Neural cell (in vitro differentiated cells): Measurements from ENCODE around the gene NT5C2.
"Not testable (repeated sequence)": the region's sequence is repeated elsewhere in the genome, so short reads cannot be mapped to it uniquely, and the experiment has no call there.

ENCODE experiments used
- EP300 ChIP-seq: fragments of 450-650 bp; conservative IDR thresholded peaks from 2 replicates; pipeline ENCODE4 v1.6.1; 2014; ENCODE audit warnings: antibody characterized with exemption, mild to moderate bottlenecking, moderate library complexity; ENCODE audit not compliant: poor library complexity, severe bottlenecking
- EZH2 ChIP-seq: fragments of 200-600, 300-800 bp; shearing (Covaris generic), sonication (generic); IDR thresholded peaks from 2 replicates; pipeline ENCODE4 v1.6.1; 2014; ENCODE audit warnings: antibody characterized with exemption, low read length, borderline replicate concordance, mild to moderate bottlenecking; ENCODE audit not compliant: insufficient read depth, poor library complexity, severe bottlenecking
- MXI1 ChIP-seq: fragments of 450-650 bp; conservative IDR thresholded peaks from 2 replicates; pipeline ENCODE4 v1.6.1; 2014; ENCODE audit warnings: antibody characterized with exemption, mild to moderate bottlenecking; ENCODE audit not compliant: poor library complexity, severe bottlenecking
- POLR2AphosphoS5 ChIP-seq: IDR thresholded peaks from 2 replicates; pipeline ENCODE4 v1.6.1; 2012
- RAD21 ChIP-seq: fragments of 450-650 bp; conservative IDR thresholded peaks from 2 replicates; pipeline ENCODE4 v1.6.1; 2014; ENCODE audit warnings: antibody characterized with exemption, mild to moderate bottlenecking, moderate library complexity
- SMC3 ChIP-seq: fragments of 450-650 bp; conservative IDR thresholded peaks from 2 replicates; pipeline ENCODE4 v1.6.1; 2014; ENCODE audit warnings: antibody characterized with exemption, mild to moderate bottlenecking, moderate library complexity; ENCODE audit not compliant: poor library complexity
- TF ChIP-seq, protein P1 (sequence below): fragments of 450-650 bp; IDR thresholded peaks from 2 replicates; pipeline ENCODE4 v1.5.1; 2014; ENCODE audit warnings: antibody characterized with exemption, mild to moderate bottlenecking, moderate library complexity; ENCODE audit not compliant: poor library complexity, severe bottlenecking
- TF ChIP-seq, protein P2 (sequence below): IDR thresholded peaks from 2 replicates; pipeline ENCODE4 v1.6.1; 2012; ENCODE audit warnings: borderline replicate concordance

DNA sequence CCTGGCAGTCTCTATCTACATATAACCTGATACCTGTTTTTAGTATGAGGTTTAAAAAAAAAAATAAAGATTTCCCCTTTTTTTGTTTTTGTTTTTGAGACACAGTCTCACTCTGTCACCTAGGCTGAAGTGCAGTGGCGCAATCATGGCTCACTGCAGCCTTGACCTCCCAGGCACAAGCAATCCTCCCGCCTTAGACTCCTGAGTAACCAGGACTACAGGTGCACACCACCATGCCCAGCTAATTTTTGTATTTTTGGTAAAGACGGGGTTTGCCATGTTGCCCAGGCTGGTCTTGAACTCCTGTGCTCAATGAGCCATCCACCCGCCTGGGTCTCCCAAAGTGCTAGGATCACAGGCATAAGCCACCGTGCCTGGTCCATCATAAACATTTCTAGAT, 25.5 kb downstream of the NT5C2 start:
- TF ChIP-seq, protein P1, sequence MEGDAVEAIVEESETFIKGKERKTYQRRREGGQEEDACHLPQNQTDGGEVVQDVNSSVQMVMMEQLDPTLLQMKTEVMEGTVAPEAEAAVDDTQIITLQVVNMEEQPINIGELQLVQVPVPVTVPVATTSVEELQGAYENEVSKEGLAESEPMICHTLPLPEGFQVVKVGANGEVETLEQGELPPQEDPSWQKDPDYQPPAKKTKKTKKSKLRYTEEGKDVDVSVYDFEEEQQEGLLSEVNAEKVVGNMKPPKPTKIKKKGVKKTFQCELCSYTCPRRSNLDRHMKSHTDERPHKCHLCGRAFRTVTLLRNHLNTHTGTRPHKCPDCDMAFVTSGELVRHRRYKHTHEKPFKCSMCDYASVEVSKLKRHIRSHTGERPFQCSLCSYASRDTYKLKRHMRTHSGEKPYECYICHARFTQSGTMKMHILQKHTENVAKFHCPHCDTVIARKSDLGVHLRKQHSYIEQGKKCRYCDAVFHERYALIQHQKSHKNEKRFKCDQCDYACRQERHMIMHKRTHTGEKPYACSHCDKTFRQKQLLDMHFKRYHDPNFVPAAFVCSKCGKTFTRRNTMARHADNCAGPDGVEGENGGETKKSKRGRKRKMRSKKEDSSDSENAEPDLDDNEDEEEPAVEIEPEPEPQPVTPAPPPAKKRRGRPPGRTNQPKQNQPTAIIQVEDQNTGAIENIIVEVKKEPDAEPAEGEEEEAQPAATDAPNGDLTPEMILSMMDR, result not testable (repeated sequence)
- TF ChIP-seq POLR2AphosphoS5, EZH2, EP300, RAD21, SMC3, MXI1: not testable (repeated sequence)
- TF ChIP-seq, protein P2, sequence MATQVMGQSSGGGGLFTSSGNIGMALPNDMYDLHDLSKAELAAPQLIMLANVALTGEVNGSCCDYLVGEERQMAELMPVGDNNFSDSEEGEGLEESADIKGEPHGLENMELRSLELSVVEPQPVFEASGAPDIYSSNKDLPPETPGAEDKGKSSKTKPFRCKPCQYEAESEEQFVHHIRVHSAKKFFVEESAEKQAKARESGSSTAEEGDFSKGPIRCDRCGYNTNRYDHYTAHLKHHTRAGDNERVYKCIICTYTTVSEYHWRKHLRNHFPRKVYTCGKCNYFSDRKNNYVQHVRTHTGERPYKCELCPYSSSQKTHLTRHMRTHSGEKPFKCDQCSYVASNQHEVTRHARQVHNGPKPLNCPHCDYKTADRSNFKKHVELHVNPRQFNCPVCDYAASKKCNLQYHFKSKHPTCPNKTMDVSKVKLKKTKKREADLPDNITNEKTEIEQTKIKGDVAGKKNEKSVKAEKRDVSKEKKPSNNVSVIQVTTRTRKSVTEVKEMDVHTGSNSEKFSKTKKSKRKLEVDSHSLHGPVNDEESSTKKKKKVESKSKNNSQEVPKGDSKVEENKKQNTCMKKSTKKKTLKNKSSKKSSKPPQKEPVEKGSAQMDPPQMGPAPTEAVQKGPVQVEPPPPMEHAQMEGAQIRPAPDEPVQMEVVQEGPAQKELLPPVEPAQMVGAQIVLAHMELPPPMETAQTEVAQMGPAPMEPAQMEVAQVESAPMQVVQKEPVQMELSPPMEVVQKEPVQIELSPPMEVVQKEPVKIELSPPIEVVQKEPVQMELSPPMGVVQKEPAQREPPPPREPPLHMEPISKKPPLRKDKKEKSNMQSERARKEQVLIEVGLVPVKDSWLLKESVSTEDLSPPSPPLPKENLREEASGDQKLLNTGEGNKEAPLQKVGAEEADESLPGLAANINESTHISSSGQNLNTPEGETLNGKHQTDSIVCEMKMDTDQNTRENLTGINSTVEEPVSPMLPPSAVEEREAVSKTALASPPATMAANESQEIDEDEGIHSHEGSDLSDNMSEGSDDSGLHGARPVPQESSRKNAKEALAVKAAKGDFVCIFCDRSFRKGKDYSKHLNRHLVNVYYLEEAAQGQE, result not testable (repeated sequence)
